Smooth muscle cell of trachea (primary cell): ENCODE measurements around the gene AJAP1. TPM values are rescaled to one million over a fixed set of nuclear protein-coding genes. Genes with fewer than 3 reads are reported as not detected.

Experiments
- total RNA-seq: library from RNA; depleted of rRNA; stranded (reverse); fragments of >200 nt; gene quantifications from 2 replicates; pipeline ENCODE4 v1.2.1, GENCODE V29; 2014

The AJAP1 gene, protein sequence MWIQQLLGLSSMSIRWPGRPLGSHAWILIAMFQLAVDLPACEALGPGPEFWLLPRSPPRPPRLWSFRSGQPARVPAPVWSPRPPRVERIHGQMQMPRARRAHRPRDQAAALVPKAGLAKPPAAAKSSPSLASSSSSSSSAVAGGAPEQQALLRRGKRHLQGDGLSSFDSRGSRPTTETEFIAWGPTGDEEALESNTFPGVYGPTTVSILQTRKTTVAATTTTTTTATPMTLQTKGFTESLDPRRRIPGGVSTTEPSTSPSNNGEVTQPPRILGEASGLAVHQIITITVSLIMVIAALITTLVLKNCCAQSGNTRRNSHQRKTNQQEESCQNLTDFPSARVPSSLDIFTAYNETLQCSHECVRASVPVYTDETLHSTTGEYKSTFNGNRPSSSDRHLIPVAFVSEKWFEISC
- total RNA-seq, result not detected in 2 replicates

DNA sequence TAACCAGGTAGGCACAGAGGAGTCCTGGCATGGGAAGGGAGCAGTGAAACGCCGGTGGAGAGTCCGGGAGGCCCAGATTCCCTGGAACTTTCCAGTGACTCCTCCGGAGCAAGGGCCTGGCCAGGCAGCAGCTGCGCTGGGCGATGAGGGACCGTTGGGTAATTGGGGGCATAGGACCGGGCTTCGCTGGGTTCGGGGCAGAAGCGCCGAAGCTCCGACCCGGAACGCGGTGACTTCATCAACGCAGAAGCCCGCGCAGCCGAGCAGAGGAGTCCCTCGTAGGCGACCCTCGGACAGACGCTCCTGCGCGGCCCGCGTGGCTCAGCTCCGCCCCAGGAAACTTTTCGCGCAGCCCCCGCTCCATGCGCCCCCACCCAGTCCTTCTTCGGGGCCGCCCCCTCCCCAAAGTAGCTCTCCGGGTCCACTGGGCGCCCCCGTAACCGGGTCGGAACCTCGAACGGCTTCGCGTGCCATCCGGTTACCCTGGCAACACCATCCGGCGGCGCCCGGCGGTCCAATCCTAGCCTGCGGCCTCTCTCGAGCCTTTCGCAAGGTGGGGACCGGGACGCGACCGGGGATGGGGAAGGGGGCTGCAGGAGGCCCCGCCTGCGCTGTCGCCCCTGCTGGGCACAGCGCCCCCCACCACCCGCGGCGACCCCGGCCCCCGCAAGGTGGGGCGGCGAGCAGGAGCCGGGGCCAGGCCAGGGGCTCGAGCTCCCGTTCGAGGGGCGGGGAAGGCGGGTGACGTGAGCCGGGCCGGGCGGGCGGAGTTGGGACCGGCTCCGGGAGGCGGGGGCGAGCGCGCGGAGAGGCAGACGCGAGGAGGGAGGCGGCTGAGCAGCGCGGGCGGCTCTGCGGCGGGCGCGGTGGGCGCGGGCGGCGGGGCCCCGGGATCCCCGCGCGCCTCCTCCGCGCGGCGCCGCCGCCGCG, at the start of gene AJAP1:
Gene AJAP1, plus strand, starts transcription at position 814 of the 930 bp plus-strand sequence. CDS start 817 bp downstream, outside the sequence.

